ENCODE measurements around the gene ADAM33.

Gene ADAM33

DNA sequence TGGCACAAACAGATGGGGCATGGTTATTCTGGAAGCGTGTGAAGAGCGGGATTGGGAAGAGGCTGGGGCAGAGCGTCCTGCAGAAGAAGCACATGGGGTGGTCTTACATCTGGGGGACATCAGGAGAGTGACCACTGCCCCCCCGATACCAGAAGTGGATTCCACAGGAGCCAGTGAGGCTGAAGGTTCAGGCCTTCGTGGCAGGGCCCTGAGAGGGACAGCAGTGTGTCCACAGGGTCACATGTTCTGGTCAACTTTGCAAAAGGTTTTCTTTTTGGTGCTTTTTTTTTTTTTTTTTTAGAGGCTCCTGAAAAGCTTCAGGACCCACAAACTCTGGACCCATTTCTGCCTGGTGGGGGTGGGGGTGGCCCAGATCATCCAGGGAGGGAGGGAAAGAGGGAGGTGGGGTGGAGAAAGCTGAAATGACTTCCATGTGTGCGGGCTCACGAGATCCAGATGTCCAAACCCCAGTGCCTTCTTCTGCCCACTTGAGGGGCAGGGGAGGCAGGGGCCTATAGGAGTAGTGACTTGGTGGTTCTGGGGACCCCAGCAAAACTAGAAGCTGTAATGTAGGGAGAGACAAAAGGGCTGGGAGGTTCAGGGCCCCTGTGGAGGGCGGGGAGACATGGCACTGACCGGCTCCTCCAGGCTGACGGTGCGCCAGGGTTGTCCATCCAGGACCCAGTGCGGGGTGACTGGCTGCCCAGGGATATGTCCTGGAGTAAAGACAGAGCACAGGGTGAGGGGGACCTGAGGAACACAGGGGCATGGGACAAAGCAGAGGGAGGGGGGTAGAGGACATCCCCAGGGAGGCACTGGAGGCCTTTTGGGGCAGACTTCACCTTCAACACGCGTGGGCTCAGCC, 2.7 kb downstream of the ADAM33 start:
- TF ChIP-seq, protein P1, sequence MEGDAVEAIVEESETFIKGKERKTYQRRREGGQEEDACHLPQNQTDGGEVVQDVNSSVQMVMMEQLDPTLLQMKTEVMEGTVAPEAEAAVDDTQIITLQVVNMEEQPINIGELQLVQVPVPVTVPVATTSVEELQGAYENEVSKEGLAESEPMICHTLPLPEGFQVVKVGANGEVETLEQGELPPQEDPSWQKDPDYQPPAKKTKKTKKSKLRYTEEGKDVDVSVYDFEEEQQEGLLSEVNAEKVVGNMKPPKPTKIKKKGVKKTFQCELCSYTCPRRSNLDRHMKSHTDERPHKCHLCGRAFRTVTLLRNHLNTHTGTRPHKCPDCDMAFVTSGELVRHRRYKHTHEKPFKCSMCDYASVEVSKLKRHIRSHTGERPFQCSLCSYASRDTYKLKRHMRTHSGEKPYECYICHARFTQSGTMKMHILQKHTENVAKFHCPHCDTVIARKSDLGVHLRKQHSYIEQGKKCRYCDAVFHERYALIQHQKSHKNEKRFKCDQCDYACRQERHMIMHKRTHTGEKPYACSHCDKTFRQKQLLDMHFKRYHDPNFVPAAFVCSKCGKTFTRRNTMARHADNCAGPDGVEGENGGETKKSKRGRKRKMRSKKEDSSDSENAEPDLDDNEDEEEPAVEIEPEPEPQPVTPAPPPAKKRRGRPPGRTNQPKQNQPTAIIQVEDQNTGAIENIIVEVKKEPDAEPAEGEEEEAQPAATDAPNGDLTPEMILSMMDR (IDR thresholded peaks at IDR 0.05; ENCODE audit: extremely low read depth, missing control alignments): no peak
- DNase-seq (ENCODE audit: low spot score): no peak

DNA sequence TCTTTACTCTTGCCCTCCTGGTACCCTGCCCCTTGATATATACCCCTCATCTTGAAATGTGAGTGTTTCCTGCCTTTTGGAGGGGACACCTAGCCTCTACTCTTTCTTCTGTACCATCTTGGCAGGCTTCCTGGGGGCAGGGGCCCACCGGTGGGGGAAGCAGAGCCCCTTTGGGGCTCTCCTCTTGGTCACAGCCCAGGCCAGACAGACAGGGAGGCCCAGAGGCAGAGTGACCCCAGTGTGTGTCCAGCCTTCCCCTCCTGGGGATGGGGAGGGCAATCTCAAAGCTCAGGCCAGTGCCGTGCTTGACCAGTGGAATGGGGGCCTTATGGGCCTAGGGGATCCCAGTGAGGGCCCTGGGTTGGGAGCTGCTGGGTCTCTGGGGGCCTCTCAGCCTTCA, 3.6 kb downstream of the ADAM33 start:
- TF ChIP-seq, protein P1 (IDR thresholded peaks at IDR 0.05; ENCODE audit: extremely low read depth, missing control alignments): no peak
- no peak for DNase-seq (ENCODE audit: low spot score)

DNA sequence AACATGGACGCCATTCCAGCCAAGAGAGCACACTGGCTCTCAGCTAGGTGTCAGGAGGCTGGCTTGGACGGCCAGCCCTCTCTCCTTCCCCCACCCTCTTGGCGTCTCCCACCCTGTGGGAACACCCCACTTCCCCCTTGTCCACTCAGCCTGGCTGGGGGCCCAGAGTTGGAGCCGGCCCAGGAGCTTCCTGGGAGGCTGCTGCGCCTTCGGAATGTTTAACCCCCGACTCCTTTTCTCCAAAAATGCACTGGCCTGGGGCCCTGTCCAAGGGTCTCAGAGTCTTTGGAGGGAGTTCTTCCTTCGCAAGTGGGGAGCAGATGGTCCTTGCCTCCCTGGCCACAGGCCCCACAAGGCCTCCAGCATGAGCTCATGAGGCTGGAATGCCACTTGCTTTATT, 4.1 kb downstream of the ADAM33 start:
- no peak for DNase-seq (ENCODE audit: low spot score)
- TF ChIP-seq, protein P1 (IDR thresholded peaks at IDR 0.05; ENCODE audit: extremely low read depth, missing control alignments): no peak

DNA sequence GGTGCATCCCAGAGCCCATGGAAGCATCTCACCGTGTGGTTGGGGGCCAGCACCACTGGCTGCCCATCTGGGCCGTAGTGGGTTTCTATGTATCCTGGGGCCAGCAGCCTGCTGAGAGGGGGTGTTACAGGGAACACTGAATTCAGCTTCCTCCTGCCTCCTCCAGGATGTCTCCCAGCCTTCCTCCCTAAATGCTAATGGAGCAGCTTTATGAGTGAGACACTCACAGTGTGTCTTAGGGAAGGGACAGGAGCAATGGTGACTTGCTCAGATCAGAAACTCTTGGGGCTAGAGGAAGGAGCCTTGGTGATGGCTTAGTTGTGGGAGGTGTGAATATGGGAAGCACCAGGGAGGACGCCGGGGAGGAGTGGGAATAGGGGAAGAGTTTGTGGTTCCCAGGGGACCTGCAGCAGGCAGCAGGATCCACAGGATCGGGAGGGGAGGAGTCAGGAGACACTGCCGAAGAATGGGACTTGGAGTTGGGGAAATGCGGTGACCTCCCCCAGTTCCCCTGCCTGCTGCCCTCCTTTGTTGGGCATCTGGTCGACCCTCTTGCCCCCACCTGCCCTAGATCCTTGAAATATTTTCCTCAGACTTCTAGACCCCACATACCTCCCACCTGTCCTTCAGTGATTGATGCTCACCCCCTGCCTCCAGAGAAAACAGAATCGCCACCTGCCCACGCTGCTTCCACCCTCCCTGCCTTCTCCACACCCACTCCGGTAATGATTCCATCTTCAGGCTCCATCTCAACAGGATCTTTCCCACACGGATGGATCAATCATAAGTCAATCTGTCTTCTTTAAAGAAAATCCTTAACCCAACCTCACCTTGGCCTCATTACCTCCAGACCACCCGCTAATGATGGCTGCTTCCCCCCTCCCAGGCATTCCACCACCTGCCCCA, 6.6 kb downstream of the ADAM33 start:
- no peak for DNase-seq (ENCODE audit: low spot score)
- TF ChIP-seq, protein P1 (IDR thresholded peaks at IDR 0.05; ENCODE audit: extremely low read depth, missing control alignments): no peak

DNA sequence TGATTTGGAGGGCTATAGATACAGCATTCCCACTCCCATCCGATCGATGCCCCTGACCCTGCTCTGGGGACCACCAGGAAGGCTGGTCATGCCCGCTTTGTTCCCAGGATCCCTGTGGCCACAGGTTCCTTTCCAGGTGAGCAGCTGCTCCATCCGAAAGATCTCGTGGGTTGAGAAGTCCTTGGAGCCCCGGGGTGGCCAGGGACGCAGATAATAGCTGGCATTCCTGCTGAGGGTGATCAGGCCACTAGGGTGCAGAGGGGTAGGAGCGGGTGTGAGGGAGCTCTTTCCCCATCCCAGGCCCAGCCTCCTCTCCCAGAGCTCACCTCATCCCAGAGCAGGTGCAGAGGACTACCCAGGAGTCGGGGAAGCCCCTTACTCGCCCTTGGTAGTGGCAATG, 7.4 kb downstream of the ADAM33 start:
- DNase-seq (ENCODE audit: low spot score): no peak
- TF ChIP-seq, protein P1 (IDR thresholded peaks at IDR 0.05; ENCODE audit: extremely low read depth, missing control alignments): no peak

DNA sequence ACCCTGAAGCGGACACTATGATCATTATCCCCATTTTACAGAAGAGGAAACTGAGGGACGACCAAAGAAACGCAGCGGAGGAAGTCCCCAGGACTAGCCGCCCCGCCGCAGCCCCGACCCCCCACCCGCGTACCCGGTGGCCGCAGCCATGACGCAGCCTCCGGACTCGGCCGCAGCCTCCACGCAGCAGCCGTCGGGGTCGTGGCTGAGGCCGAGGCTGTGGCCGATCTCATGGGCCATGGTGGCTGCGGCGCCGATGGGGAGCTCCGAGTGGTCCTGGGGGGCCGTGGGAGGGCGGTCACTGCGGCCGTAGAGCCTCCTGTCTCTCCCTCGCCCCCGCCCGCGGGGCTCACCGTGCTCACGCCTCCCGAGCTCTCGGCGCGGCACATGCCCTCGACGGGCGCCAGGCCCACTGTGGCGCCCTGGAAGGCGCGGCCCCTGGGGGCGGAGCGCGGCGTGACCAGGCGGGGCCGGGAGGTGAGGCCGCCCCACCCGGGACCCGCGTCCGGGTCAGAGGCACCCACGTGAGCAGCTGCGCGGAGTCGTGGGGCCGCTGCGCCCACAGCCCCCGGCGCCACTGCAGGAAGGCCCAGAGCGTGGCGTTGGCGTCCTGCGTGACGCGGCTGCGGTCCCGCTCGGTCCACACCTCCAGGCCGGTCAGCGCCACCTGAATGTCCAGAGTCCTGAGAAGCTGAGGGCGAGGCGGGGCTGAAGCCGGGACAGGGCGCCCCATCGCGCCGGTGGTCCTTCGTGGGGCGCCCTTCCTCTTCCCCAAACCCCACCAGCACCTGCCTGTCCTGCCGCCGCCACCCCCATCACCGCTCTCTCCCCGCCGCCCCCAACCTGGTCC, 8.4 kb downstream of the ADAM33 start:
- no peak for DNase-seq (ENCODE audit: low spot score)

More for the DNA sequence above, 8.4 kb downstream of the ADAM33 start:
- TF ChIP-seq, protein P1 (IDR thresholded peaks at IDR 0.05; ENCODE audit: extremely low read depth, missing control alignments): no peak
